ENCODE data around the gene EPSTI1.

GRCh38 chr13:43008596-43008995, 16.6 kb upstream of the EPSTI1 start:
- TF ChIP-seq GATA2 (IDR thresholded peaks at IDR 0.05; ENCODE audit: low read depth, low read length) (no peak), GATA3 (IDR thresholded peaks at IDR 0.05; ENCODE audit: low read depth, low read length) (no peak)

Measured in SH-SY5Y (cell line).